ENCODE results near the gene TSPO2.

Gene TSPO2

GRCh38 chr6:41078101-41078500 is 35.8 kb downstream of the TSPO2 start:
- DNase-seq, result no peak

DNA sequence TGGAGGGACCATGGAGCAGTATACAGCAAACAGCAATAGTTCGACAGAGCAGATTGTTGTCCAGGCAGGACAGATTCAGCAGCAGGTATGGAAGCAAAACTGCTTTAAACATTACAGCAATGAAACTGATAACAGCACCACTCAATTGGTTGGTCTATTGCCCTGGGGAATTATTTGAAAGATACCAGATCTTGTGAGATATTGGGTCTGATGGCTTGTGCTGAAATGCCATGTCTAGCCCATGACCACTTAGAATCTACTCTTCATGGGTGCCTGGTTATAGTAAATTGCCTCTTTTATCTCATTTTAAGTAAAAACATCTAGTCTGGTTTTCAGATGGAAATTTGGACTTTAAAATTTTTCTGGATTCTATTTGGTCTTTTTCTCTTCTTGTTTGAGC is 36.8 kb downstream of the TSPO2 start:
- DNase-seq, result no peak

DNA sequence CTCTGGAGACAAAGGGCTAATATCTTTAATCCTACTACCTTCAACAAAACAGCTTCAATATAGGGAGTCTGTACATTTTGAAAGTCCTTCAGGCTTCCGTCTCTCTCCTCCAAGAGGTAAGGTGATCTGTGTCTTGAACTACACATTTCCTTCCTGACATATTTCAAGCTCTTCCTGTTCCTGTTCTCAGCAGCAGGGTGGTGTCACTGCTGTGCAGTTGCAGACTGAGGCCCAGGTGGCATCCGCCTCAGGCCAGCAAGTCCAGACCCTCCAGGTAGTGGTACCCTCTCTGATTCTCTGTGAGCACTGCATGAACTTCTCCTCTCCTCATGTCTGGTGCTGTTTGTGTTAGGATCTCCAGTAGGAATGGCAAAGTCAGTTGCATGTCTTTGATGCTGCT is 38.4 kb downstream of the TSPO2 start:
- no peak for DNase-seq

DNA sequence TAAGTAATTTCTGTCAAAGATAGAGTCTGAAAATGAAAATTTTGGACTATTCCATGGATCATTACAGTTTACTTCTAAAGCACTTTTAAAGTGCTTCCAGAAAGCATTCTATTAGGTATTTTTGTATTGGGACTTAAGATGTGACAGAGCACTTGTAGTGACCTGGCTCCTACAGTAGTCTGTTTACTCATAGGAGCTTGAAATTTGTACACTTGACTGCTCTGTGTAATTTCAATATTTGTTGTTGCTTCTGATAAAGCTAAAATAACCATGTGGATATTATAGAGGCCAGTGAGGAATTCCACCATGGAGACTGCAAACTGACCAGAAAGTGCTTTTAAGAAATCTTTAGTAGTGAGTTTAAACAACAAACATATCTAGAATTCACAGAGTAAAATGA is 40.8 kb downstream of the TSPO2 start:
- DNase-seq, result no peak

DNA sequence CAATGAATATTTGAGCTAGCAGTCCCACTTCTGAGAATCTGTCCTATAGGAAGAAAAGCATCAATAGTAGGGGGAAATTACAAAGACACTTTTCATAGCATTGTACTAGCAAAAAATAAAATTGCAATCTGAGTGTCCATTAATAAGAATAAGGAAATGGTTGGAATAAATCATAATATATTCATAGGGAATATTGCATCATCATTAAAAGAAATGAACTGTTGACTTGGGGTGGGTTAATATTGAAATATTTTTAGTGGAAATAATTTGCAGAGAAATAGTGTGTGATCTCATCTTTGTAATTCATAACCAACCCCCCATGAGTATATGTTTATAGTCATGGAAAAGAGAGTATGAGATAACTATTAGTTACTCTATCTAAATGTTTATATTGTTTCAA is 42.9 kb downstream of the TSPO2 start:
- DNase-seq, result no peak

DNA sequence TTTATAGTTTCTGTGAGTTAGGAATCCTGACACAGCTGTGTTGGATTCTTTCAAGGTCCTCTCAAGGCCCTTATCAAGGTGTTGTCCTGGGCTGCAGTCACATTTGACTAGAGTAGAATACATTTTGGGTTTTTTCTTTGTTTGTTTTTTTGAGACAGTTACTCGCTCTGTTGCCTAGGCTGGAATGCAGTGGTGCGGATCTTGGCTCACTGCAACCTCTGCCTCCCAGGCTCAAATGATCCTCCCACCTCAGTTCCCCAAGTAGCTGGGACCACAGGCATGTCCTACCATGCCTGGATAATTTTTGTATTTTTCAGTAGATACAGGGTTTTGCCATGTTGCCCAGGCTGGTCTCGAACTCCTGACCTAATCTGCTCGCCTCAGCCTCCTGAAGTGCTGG is 46.2 kb downstream of the TSPO2 start:
- no peak for DNase-seq

DNA sequence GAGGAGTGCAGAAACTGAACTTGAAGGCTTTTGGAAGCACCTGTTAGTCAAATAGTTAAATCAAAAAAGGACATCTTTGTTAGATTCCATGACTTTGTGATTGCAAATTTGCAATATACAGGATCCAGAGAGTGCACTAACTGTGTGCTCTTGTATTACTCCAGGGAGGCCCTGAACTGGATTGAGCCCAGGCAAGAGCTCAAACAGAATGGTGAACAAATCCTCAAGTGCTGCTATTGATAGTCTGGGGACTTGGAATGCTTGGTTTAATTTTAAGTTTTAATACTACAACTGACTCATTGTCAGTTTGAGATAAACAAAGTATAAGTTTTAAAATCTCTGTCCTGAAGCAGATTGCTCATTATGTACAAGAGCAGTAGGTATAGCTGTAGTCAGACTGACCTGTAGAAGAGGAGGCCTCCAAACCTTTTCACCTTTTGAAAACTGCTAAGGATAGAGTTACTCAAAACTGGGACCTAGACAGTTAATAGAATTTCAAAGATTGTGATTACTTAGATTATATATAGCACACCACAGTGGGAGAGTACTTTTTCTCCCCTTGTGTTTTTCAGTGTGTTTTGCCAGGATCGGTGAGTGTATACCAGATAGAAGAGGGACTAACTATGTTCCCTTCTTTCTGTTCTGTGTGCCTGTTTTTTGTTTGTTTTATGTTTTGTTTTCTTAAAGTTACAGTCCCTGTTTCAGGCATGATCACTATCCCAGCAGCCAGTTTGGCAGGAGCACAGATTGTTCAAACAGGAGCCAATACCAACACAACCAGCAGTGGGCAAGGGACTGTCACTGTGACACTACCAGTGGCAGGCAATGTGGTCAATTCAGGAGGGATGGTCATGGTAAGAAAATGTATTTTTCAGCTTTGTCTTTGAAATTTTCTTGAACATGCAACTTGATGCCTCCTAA is 48.8 kb downstream of the TSPO2 start:
- DNase-seq, result no peak

- no peak for DNase-seq
Measured at GRCh38 chr6:41092421-41093140, 50.3 kb downstream of the TSPO2 start.

DNA sequence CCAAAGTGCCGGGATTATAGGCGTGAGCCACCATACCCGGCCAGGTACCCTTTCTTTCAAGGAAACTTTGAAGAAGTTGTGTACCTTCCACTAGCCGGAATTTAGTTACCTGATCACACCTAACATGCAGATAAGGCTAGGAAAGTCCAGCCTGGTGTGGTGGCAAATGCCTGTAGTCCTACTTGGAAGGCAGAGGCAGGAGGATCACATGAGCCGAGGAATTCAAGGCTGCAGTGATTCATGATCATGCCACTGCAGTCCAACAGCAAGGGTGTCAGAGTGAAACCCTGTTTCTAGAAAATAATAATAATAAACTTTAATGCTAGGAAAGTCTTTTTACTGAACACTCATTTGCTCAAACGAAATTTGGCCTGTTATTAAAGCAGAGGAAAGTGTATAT is 51.5 kb downstream of the TSPO2 start:
- no peak for DNase-seq
